Mesodermal cell (in vitro differentiated cells): ENCODE results near the gene PODXL2.

ENCODE experiments used
- H3K27ac ChIP-seq: 2 replicates; pipeline ENCODE4 v1.7.0; 2013; ENCODE audit warnings: mild to moderate bottlenecking, low read depth, low read length, moderate library complexity; ENCODE audit not compliant: severe bottlenecking
- H3K36me3 ChIP-seq: 2 replicates; pipeline ENCODE4 v1.7.1; 2013; ENCODE audit warnings: mild to moderate bottlenecking, low read length, moderate library complexity; ENCODE audit not compliant: control insufficient read depth, insufficient read depth
- H3K4me1 ChIP-seq: one replicate; pipeline ENCODE4 v1.7.1; 2013; ENCODE audit warnings: mild to moderate bottlenecking, low read length; ENCODE audit not compliant: insufficient read depth, control insufficient read depth, poor library complexity, severe bottlenecking
- H3K4me3 ChIP-seq: 2 replicates; pipeline ENCODE4 v1.7.0; 2013; ENCODE audit warnings: low read length, control low read depth, mild to moderate bottlenecking; ENCODE audit not compliant: insufficient read depth, poor library complexity, severe bottlenecking; ENCODE audit errors: extremely low read depth
- H3K9me3 ChIP-seq: 2 replicates; pipeline ENCODE4 v1.7.1; 2013; ENCODE audit warnings: mild to moderate bottlenecking, low read length, moderate library complexity; ENCODE audit not compliant: control insufficient read depth
- WGBS, 2 experiments: methylation state at CpG; one replicate each; pipeline ENCODE4 v1.1.5; 2013; ENCODE audit warnings: missing lambda C conversion rate in 2 of 2; ENCODE audit not compliant: insufficient coverage in 2 of 2; 5-methylcytosine and 5-hydroxymethylcytosine counted together

PODXL2 gene

GRCh38 chr3:127658234-127658633 lies 29.2 kb downstream of the PODXL2 start:
- Histone ChIP-seq H3K4me1 (peaks cover 6% of the 10 kb centered on the region), H3K36me3 (no peaks in the 10 kb centered on the region)

DNA sequence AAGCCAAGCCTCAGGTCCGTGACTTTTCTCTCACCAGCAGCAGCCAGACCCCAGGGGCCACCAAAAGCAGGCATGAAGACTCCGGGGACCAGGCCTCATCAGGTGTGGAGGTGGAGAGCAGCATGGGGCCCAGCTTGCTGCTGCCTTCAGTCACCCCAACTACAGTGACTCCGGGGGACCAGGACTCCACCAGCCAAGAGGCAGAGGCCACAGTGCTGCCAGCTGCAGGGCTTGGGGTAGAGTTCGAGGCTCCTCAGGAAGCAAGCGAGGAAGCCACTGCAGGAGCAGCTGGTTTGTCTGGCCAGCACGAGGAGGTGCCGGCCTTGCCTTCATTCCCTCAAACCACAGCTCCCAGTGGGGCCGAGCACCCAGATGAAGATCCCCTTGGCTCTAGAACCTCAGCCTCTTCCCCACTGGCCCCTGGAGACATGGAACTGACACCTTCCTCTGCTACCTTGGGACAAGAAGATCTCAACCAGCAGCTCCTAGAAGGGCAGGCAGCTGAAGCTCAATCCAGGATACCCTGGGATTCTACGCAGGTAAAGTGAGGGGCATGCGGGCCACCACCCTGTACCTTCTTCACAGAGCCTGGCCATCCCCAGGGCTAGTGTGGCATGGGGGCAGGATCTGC lies 31.8 kb downstream of the PODXL2 start:
- H3K27ac ChIP-seq: no peak overlapping the region
- no peaks in the 10 kb centered on the region for H3K4me1 ChIP-seq
- H3K4me3 ChIP-seq: no peak overlapping the region
- 94 to 96% methylated on average over 9 of the region's 10 CpGs for WGBS, 2 experiments
- H3K9me3 ChIP-seq: no peaks in the 10 kb centered on the region
- H3K36me3 ChIP-seq: no peaks in the 10 kb centered on the region

More at GRCh38 chr3:127658234-127658633, 29.2 kb downstream of the PODXL2 start:
- Histone ChIP-seq H3K9me3 (no peaks in the 10 kb centered on the region), H3K4me3 (no peak overlapping the region), H3K27ac (no peak overlapping the region)
- WGBS, 2 experiments: 33 to 83% methylated on average over 1 of the region's 1 CpG

DNA sequence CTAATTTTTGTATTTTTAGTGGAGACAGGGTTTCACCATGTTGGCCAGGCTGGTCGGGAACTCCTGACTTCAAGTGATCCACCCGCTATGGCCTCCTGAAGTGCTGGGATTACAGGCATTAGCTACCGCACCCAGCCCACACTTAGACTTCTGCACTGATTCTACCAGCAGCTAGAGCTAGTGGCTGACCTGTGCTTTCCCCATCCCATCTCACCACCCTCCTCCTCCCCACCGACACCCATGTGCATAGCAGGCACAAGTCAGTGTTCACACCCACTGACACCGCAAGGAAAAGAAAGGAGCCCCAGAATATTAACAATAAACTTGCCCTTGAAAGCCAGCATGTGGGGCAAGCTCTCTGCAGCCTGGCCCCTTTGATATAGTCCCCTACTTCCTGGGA lies 32.6 kb downstream of the PODXL2 start:
- Histone ChIP-seq H3K4me3 (no peak overlapping the region), H3K27ac (no peak overlapping the region), H3K36me3 (no peaks in the 10 kb centered on the region), H3K9me3 (no peaks in the 10 kb centered on the region), H3K4me1 (no peaks in the 10 kb centered on the region)
- WGBS, 2 experiments: 95 to 96% methylated on average over 4 to 5 of the region's 5 CpGs

DNA sequence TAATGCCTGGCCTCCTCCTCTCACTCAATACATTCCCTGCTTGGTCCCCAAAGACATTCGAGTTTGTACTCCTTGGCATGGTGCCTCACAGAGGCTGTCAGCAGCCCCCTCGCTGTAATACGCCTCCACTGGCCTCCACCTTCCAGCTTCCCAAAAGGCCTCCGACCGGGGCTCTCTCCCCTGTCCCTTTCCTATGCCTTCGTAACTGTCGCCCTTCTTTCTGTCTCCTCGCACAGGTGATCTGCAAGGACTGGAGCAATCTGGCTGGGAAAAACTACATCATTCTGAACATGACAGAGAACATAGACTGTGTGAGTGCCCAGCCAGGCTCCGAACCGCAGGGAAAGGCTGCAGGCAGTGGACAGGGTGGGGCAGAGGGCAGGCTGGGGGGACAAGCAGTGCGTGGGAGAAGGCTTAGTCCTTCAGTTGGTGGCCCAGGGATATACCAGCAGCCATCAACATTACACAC lies 33.0 kb downstream of the PODXL2 start:
- WGBS, 2 experiments: 89 to 95% methylated on average over 8 to 10 of the region's 11 CpGs
- H3K4me1 ChIP-seq: no peaks in the 10 kb centered on the region
- H3K9me3 ChIP-seq: no peaks in the 10 kb centered on the region
- no peak overlapping the region for H3K4me3 ChIP-seq
- no peaks in the 10 kb centered on the region for H3K36me3 ChIP-seq
- no peak overlapping the region for H3K27ac ChIP-seq

- no peaks in the 10 kb centered on the region for H3K36me3 ChIP-seq
- 81 to 91% methylated on average over 4 of the region's 5 CpGs for WGBS, 2 experiments
- H3K9me3 ChIP-seq: no peaks in the 10 kb centered on the region
- H3K4me3 ChIP-seq: no peak overlapping the region
- H3K4me1 ChIP-seq: no peaks in the 10 kb centered on the region
- H3K27ac ChIP-seq: no peak overlapping the region
These were observed 34.2 kb downstream of the PODXL2 start for GRCh38 chr3:127663151-127663550.

DNA sequence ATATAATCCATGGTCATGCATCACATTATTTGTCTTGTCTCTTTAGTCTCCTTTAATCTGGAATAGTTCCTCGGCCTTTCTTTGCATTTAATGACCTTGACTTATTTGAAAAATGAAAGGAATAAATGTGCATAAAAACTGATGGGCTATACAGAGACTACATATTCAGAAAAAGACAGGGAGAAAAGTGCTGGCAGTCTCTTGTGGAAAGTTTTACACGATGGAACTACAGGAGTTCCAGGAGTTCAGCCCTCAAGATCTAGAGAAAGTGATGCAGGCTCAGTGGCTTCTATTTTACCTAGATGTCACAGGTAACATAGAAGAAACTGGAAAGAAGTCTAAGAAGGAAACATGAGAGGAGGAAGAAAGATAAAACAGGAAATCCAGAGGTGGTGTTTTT lies 36.2 kb downstream of the PODXL2 start:
- H3K9me3 ChIP-seq: no peaks in the 10 kb centered on the region
- no peak overlapping the region for H3K4me3 ChIP-seq
- no peaks in the 10 kb centered on the region for H3K4me1 ChIP-seq
- WGBS, 2 experiments: 92 to 100% methylated on average over 1 of the region's 2 CpGs
- no peaks in the 10 kb centered on the region for H3K36me3 ChIP-seq
- no peak overlapping the region for H3K27ac ChIP-seq

DNA sequence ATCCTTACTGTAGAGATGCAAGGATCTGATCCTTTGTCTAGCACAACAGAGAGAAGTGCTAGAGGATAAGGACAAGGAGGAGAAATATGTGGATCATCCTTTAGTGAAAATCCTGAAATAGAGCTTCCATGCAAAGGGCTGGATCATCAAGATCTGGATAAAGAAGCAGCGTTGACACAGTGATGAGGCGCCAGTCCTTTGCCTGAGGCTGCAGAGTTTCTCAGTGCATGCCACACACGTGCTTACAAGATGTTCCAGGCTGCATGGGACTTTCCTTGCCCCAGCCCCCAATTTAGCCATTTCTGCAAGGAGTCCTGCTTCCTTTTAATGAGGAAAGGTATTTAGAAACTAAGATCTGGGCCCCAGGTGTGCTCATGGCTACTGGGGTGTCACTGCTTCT lies 36.6 kb downstream of the PODXL2 start:
- H3K9me3 ChIP-seq: no peaks in the 10 kb centered on the region
- H3K4me3 ChIP-seq: no peak overlapping the region
- WGBS, 2 experiments: 90 to 95% methylated on average over 3 of the region's 3 CpGs
- H3K27ac ChIP-seq: no peak overlapping the region
- H3K36me3 ChIP-seq: no peaks in the 10 kb centered on the region
- no peaks in the 10 kb centered on the region for H3K4me1 ChIP-seq

GRCh38 chr3:127666676-127667075 lies 37.7 kb downstream of the PODXL2 start:
- Histone ChIP-seq H3K4me3 (no peak overlapping the region), H3K4me1 (peaks cover under 1% of the 10 kb centered on the region), H3K9me3 (no peaks in the 10 kb centered on the region), H3K36me3 (no peaks in the 10 kb centered on the region), H3K27ac (no peak overlapping the region)
- WGBS, 2 experiments: 83 to 100% methylated on average over 1 to 2 of the region's 2 CpGs

DNA sequence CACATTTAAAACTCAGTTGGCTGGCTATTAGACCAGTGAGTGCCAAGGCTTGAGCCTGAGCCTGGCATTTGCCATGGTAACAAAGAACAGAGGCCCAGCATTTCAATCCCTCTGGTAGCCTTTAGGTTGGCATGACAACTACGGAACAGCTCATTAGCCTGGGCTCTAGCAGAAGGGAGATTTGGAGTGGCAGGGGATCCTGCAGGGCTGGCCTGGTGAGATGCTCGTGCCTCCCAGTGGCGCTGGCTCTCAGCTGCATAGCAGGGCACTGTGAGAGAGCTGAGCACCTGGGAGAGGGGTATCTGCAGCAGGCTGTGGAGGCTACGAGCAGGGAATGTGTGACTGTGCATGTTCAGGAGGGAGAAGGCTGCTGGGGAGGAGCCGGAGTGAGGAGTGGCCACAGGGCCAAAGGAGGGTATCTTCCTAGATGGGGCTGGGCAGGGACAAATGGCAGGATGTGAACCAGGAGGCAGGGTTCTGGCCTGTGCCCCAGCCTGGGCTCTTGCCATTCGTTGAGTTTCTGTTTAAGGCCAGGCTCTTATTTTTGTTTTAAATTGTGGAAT lies 38.2 kb downstream of the PODXL2 start:
- no peaks in the 10 kb centered on the region for H3K9me3 ChIP-seq
- 82 to 95% methylated on average over 2 to 4 of the region's 6 CpGs for whole genome bisulfite sequencing, 2 experiments
- no peak overlapping the region for H3K4me3 ChIP-seq
- no peaks in the 10 kb centered on the region for H3K36me3 ChIP-seq
- peaks cover 6% of the 10 kb centered on the region for H3K4me1 ChIP-seq
- no peak overlapping the region for H3K27ac ChIP-seq

DNA sequence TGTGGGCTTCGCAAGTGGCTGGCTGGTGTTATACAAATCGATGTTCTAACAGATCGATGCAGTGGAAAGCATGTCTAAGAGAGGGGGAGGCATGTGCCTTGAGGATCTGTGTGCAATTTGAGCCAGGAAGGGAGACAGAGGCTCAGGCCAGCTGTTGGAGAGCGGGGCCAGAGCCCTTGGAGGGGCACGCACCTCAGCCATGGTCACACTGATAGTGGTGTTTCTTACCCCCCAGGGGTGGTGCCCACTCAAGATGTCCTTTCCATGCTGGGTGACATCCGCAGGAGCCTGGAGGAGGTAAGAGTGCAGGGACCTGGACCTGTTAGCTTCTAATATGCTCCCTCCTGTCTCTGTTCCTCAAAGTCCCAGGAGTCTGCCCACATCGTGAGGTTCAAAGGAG lies 39.9 kb downstream of the PODXL2 start:
- Histone ChIP-seq H3K36me3 (no peaks in the 10 kb centered on the region), H3K27ac (no peak overlapping the region), H3K9me3 (no peaks in the 10 kb centered on the region), H3K4me3 (no peak overlapping the region), H3K4me1 (peaks cover 13% of the 10 kb centered on the region)
- 85 to 96% methylated on average over 5 to 7 of the region's 7 CpGs for WGBS, 2 experiments

DNA sequence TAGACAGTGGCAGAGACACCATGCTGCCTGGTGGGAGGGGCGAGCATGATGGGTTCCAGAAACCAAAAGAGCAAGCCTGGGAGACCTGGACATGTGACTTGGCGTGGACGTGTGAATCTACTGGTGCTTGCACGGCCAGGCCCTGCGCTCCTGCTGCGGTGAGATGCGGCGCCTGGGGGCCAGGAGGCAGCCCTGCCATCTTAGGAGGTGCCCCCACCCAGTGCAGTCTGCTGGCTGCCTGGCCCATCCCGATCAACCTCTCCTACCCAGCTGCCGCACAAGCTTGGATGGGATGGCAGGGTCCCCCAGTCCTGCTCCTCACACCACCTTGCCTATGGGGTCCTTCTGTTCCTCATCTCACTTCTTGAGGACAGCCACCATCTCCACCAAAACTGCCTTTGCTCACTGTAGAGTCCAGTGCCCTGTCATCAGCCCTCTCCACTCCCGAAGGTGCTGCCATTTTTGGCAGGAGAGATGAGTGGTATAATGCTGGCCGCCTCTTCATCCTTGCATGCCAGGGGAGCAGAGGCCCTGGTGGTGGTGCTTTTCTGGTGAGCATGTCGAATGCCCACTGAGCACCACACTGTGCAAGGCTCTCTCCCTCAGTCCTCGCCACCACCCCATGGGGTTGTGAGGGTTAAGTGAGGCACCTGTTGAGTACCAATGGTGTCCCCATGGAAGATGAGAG lies 40.7 kb downstream of the PODXL2 start:
- Histone ChIP-seq H3K4me3 (no peak overlapping the region), H3K36me3 (no peaks in the 10 kb centered on the region), H3K9me3 (no peaks in the 10 kb centered on the region), H3K4me1 (peaks cover 15% of the 10 kb centered on the region), H3K27ac (no peak overlapping the region)
- 91 to 94% methylated on average over 11 to 12 of the region's 14 CpGs for WGBS, 2 experiments
